ENCODE results near the gene ZBTB20.

- TF ChIP-seq POLR2A (IDR thresholded peaks at IDR 0.05) (no peak), CTCF (IDR thresholded peaks at IDR 0.05) (no peak)
Observed at GRCh38 chr3:114424337-114424736, 722.8 kb downstream of the ZBTB20 start.
